ENCODE measurements around the gene SRSF12.

SRSF12 gene

DNA sequence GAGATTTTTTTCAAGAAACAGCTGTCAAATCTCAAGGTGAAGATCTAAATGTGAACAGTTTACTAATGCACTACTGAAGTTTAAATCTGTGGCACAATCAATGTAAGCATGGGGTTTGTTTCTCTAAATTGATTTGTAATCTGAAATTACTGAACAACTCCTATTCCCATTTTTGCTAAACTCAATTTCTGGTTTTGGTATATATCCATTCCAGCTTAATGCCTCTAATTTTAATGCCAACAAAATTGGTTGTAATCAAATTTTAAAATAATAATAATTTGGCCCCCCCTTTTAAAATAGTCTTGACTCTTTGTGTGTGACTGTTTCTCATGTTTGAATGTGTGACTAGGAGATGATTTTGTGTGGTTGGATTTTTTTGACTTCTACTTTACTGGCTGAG lies 33.3 kb downstream of the SRSF12 start:
- H3K4me3 ChIP-seq (ENCODE audit: control insufficient read depth, low read depth, low read length) = no peak overlapping the region

DNA sequence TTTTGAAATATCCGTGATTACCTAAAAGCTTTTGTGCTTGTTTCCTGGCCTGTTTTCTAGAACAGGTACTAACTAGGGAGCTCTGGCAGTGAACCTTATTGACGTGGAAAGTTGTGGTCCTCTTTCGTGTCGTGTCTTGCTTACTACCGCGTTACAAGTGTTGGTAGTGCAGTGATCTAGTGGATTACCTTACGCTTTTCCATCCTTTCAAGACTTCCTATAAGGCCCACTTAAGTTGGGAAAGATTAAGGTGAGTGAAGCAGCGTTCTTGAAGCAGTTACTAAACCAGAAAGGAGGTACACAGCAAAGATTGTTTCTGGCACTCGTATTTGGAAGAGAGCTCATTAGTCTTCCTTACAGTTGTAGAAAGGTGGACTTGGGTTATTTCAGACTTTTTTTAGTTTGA lies 35.4 kb downstream of the SRSF12 start:
- TF ChIP-seq, protein P1, sequence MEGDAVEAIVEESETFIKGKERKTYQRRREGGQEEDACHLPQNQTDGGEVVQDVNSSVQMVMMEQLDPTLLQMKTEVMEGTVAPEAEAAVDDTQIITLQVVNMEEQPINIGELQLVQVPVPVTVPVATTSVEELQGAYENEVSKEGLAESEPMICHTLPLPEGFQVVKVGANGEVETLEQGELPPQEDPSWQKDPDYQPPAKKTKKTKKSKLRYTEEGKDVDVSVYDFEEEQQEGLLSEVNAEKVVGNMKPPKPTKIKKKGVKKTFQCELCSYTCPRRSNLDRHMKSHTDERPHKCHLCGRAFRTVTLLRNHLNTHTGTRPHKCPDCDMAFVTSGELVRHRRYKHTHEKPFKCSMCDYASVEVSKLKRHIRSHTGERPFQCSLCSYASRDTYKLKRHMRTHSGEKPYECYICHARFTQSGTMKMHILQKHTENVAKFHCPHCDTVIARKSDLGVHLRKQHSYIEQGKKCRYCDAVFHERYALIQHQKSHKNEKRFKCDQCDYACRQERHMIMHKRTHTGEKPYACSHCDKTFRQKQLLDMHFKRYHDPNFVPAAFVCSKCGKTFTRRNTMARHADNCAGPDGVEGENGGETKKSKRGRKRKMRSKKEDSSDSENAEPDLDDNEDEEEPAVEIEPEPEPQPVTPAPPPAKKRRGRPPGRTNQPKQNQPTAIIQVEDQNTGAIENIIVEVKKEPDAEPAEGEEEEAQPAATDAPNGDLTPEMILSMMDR (conservative IDR thresholded peaks at IDR 0.05; ENCODE audit: control insufficient read depth, insufficient read depth, low read depth, low read length) = no peak
- peak; percentile 45 for DNase-seq (ENCODE audit: low read depth)

More for the DNA sequence above, 33.3 kb downstream of the SRSF12 start:
- no peak for DNase-seq (ENCODE audit: low read depth)
- TF ChIP-seq, protein P1 (conservative IDR thresholded peaks at IDR 0.05; ENCODE audit: control insufficient read depth, insufficient read depth, low read depth, low read length) = no peak

DNA sequence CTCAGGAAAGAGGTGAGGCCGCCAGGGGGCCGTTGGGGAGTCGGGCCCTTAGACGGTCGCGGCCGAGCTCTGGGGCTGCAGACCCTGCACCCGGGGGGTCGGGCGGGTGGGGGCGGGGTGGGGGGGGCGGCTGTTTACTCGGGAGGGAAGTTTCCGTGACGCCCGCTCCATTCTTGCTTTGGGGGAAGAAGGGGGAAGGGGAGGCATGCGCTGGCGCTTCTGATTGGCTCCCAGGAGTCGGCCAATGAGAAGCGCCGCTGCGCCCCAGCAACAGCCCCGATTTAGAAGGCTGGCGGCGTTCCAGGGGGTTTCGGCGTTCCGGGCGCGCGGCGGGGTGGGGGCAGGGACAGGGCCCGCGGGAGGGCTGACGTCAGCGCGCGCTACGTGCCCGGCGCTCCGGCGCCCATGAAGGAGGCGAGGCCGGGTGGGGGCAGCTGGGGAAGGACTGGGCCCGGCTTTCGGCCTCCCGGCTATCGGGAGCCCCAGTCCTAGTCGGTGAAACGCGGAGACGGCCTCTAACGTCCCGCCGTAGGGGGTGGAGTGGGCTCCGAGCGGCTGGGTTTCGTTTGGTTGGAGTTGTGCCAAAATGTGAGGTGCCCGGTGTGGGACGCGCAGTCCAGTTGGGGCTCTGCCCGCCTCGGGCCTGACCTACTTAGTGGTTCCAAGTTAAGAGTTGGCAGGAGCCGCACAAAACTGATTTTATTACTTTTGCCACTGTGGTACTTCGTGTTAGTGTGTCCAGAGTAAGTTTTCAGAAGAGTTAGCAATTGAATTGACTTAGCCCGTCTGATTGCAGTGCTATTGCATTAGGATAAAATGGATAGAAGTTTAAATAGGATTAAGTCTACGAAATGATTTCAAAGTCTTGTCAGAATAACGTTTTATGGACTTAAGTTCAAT lies 36.2 kb downstream of the SRSF12 start:
- peak overlapping the region; percentile 78 for H3K4me3 ChIP-seq (ENCODE audit: control insufficient read depth, low read depth, low read length)
- TF ChIP-seq, protein P1 (conservative IDR thresholded peaks at IDR 0.05; ENCODE audit: control insufficient read depth, insufficient read depth, low read depth, low read length) = no peak
- peak; percentile 96 for DNase-seq (ENCODE audit: low read depth)

More for the DNA sequence above, 35.4 kb downstream of the SRSF12 start:
- peak overlapping the region; percentile 78 for H3K4me3 ChIP-seq (ENCODE audit: control insufficient read depth, low read depth, low read length)

DNA sequence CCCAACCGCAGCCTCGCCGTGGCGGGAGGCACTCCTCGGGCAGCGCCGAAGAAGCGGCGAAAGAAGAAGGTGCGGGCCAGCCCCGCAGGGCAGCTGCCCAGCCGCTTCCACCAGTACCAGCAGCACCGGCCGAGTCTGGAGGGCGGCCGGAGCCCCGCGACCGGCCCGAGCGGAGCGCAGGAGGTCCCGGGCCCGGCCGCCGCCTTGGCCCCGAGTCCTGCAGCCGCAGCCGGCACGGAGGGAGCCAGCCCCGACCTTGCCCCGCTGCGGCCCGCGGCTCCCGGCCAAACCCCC lies 36.8 kb downstream of the SRSF12 start:
- TF ChIP-seq, protein P1 (conservative IDR thresholded peaks at IDR 0.05; ENCODE audit: control insufficient read depth, insufficient read depth, low read depth, low read length) = no peak
- peak overlapping the region; percentile 78 for H3K4me3 ChIP-seq (ENCODE audit: control insufficient read depth, low read depth, low read length)
- DNase-seq (ENCODE audit: low read depth) = no peak

DNA sequence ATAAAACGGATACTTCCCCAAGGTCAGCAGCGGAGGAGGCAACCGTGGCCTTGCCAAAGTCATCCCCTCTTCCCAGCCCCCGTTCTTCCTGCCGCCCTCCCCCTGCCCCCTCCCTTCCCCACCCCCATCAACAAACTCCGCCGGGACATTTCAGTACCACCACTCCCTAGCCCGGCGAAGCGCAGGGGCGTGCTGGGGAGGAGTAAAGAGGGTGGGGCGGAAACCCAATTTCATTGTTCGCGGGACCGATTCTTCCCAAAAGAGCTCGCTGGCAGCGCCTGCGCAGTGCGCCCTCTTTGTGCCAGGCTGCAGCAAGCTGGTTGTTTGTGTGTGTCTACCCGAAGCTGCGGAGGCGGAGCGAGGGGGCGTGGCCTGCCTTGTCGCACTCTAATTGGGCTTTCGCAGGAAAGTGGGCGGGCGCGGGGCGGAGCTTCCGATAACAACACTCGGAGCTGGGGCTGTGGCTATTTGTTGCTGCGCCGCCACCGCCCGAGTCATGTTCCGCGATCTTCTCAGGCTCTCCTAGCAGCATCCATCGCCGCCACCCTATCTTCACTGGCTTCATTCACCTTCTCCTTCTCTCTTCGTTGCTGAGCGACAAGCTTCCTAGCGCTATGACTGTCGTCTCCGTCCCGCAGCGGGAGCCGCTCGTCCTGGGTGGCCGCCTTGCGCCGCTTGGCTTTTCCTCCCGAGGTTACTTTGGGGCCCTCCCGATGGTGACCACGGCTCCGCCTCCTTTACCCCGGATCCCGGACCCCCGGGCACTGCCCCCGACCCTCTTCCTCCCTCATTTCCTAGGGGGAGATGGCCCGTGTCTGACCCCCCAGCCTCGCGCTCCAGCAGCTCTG lies 37.4 kb downstream of the SRSF12 start, which contains the start of gene PNRC1:
Gene PNRC1 (plus strand): TSS at position 471 of the 848 bp plus-strand sequence. CDS start 144 bp downstream, at position 615.
- peak; percentile 99 for DNase-seq (ENCODE audit: low read depth)
- H3K4me3 ChIP-seq (ENCODE audit: control insufficient read depth, low read depth, low read length) = peak within 1 kb of the TSS; percentile 78
- TF ChIP-seq, protein P1 (conservative IDR thresholded peaks at IDR 0.05; ENCODE audit: control insufficient read depth, insufficient read depth, low read depth, low read length) = no peak

DNA sequence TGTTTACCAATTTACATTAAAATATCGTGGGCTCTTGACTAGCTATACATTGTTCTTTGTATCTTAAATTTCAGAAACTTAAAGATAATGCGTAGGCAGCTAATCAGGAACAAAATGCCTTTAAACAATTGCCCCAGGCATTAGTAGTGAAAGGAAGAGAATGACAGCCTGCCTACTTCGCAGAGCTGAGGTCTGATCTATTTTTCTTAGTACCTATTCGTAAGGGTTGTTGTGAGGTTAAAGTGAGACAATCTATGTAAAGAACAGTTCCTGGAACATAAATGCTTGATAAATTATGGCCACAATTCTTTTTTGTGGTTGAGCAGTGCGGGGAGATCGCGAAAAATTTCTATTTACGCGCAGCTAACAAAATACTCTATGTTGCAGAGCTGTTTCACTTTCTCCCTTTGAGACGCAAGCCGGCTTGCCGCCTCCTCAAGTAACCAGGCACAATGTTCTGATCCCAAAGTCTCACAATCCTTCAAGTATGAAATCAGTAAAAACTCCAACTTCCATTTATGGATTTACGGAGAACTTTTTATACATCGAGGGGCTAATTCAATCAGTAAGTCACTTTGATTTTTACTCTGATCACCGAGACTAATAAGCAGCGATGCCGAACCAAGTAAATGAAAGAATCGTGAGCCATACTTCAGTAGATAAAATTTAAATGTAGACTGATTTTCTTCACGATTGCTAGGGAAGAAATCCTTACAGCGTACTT lies 38.2 kb downstream of the SRSF12 start:
- H3K4me3 ChIP-seq (ENCODE audit: control insufficient read depth, low read depth, low read length) = peak overlapping the region; percentile 78
- TF ChIP-seq, protein P1 (conservative IDR thresholded peaks at IDR 0.05; ENCODE audit: control insufficient read depth, insufficient read depth, low read depth, low read length) = no peak
- peak; percentile 74 for DNase-seq (ENCODE audit: low read depth)

All from fibroblast of mammary gland (primary cell).